Large intestine (tissue), 3 donors: ENCODE data around the gene S100A7A. TPM values are rescaled to one million over a fixed set of nuclear protein-coding genes. Genes with fewer than 3 reads are reported as not detected.
"Not testable (repeated sequence)": the region's sequence is repeated elsewhere in the genome, so short reads cannot be mapped to it uniquely, and the experiment has no call there.

Experiments
- DNase-seq, 2 donors: peaks; one replicate each; pipeline versions ENCODE4 v3.0.0 to v3.0.0-alpha.2; 2013
- H3K27ac ChIP-seq: one replicate; pipeline ENCODE4 v1.5.1; 2013; ENCODE audit warnings: low read length
- H3K27me3 ChIP-seq: 2 replicates; pipeline ENCODE4 v1.6.1; 2013; ENCODE audit warnings: low read length; ENCODE audit not compliant: control insufficient read depth, insufficient read depth
- H3K36me3 ChIP-seq: 2 replicates; pipeline ENCODE4 v1.6.1; 2013; ENCODE audit warnings: low read length; ENCODE audit not compliant: control insufficient read depth, insufficient read depth
- H3K4me1 ChIP-seq: one replicate; pipeline ENCODE4 v1.6.1; 2013; ENCODE audit warnings: low read length; ENCODE audit not compliant: control insufficient read depth, insufficient read depth
- H3K4me3 ChIP-seq: one replicate; pipeline ENCODE4 v1.5.1; 2013; ENCODE audit warnings: low read length
- H3K9me3 ChIP-seq: one replicate; pipeline ENCODE4 v1.6.1; 2013; ENCODE audit warnings: mild to moderate bottlenecking, low read depth, low read length, moderate library complexity; ENCODE audit not compliant: control insufficient read depth
- WGBS: methylation state at CpG from one replicate; pipeline ENCODE4 v1.1.5; 2013; ENCODE audit warnings: low lambda C conversion rate; ENCODE audit not compliant: insufficient coverage; 5-methylcytosine and 5-hydroxymethylcytosine counted together
- polyA plus RNA-seq: library from polyadenylated mRNA; unstranded; fragments of 120-200 nt; gene quantifications from one replicate; pipeline ENCODE4 v1.2.1, GENCODE V29; 2013

Gene S100A7A
- polyA plus RNA-seq, 1 donor: not detected

DNA sequence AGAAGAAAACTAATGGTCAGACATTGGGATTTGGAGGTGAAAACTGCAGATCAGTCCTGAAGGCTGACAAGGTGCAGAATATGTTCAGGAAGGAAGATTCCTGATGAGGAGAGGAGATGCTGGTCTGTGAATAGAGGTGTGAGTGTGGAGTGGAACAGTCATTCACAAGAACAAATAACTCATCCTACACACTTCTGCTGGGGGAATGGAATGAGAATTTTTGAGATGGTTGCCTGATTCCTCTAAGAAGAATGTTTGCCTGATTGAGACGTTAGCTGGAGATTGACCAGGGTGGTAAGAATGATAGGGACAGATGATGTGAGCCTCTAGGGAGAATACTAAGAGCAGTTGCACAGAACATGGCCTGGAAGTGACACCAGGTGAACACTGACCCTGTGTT lies 40.1 kb downstream of the S100A7A start:
- DNase-seq: no peak
- no peaks in the 10 kb centered on the region for H3K27me3 ChIP-seq
- no peaks in the 10 kb centered on the region for H3K36me3 ChIP-seq
- H3K9me3 ChIP-seq: no peaks in the 10 kb centered on the region
- H3K4me1 ChIP-seq: no peaks in the 10 kb centered on the region
- WGBS: no CpG with 5 or more reads among the region's 1 CpG
- H3K4me3 ChIP-seq: no peak overlapping the region
- H3K27ac ChIP-seq: no peak overlapping the region

GRCh38 chr1:153459655-153460054 lies 43.3 kb downstream of the S100A7A start:
- Histone ChIP-seq H3K27me3 (peaks cover 10% of the 10 kb centered on the region), H3K27ac (no peak overlapping the region), H3K9me3 (no peaks in the 10 kb centered on the region), H3K36me3 (no peaks in the 10 kb centered on the region), H3K4me1 (no peaks in the 10 kb centered on the region), H3K4me3 (no peak overlapping the region)
- no CpG with 5 or more reads among the region's 2 CpGs for WGBS
- no peak for DNase-seq

- no peaks in the 10 kb centered on the region for H3K36me3 ChIP-seq
- no peaks in the 10 kb centered on the region for H3K4me1 ChIP-seq
- 80% methylated on average over 1 of the region's 4 CpGs for WGBS
- peaks cover 10% of the 10 kb centered on the region for H3K27me3 ChIP-seq
- H3K27ac ChIP-seq: no peak within 1 kb of the TSS
- H3K9me3 ChIP-seq: no peaks in the 10 kb centered on the region
- no peak for DNase-seq
- no peak within 1 kb of the TSS for H3K4me3 ChIP-seq
Measured at GRCh38 chr1:153460551-153460950, 44.2 kb downstream of the S100A7A start, which contains the start of gene S100A7. TSS of gene S100A7 (minus strand) at chr1:153460651. CDS start at chr1:153459013, 1,638 bp downstream.

- not testable (repeated sequence) for H3K4me3 ChIP-seq, H3K27ac ChIP-seq, DNase-seq, H3K36me3 ChIP-seq, H3K9me3 ChIP-seq, H3K4me1 ChIP-seq, H3K27me3 ChIP-seq
Measured at GRCh38 chr1:153462741-153463140, 46.4 kb downstream of the S100A7A start.

DNA sequence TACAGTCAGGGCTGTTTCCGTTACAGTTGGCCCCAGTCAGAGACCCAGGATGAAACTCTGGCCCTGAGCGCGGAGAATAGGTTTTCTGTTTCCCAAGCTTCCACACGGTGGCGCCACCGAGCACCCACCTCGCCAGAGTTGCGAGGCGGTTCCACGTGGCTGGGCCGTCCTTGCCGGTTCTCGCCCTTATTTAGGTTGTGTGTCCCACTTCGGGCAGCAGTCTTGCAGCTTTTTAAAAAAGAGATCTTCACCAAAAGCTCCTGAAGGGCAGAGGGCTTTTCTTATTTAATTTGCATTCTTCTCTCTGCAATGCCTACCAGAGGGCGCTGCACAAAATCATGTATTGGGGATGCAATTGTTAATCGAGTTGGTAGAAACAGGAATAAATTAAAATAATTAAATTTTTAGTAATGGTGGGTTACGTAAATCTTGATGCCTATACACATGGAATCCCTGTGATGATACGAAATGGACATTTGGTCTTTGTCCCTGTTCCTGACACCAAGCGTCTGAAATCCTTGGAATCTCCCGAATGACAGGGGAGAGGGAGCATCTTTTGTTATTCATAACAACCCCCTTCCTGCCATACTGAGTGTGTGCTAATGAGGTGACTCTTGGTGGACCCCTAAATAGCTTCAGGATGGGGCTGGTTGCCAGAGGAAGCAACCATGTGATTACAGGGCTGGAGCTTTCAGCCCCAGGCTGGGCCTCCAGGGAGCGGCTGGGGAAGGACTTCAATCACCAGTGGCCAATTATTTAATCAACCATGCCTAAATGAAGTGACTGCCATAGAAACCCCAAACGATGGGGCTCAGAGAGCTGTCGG lies 49.7 kb downstream of the S100A7A start:
- H3K27me3 ChIP-seq: peaks cover 10% of the 10 kb centered on the region
- H3K4me1 ChIP-seq: peaks cover 4% of the 10 kb centered on the region
- no CpG with 5 or more reads among the region's 23 CpGs for WGBS
- no peak overlapping the region for H3K4me3 ChIP-seq
- H3K9me3 ChIP-seq: no peaks in the 10 kb centered on the region
- peak in 1 of 2 donors; percentile 17 for DNase-seq
- no peak overlapping the region for H3K27ac ChIP-seq
- no peaks in the 10 kb centered on the region for H3K36me3 ChIP-seq

GRCh38 chr1:153466908-153467307 lies 50.6 kb downstream of the S100A7A start:
- no peaks in the 10 kb centered on the region for H3K9me3 ChIP-seq
- no peaks in the 10 kb centered on the region for H3K36me3 ChIP-seq
- no peak overlapping the region for H3K4me3 ChIP-seq
- peaks cover 8% of the 10 kb centered on the region for H3K27me3 ChIP-seq
- no peak overlapping the region for H3K27ac ChIP-seq
- H3K4me1 ChIP-seq: peaks cover 4% of the 10 kb centered on the region
- 67% methylated on average over 3 of the region's 5 CpGs for WGBS
- DNase-seq: no peak

DNA sequence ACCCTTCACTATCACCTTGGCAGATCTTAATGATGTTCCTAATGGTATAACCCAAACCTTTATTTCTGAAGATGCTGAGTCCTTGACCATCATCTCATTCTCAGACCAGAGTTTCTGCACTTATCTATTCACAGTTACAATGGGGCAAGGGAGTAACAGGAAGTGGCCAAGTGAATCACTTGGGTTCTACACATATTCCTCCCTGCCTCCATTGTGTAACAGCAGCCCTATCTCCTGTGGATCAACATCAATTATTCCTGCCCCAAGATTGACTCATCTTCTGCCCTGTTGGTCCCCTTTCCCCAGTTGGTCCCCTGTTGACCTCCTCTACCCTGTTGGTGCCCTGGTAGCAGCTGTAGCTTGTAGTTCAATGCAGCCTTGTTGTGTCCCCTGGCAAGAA lies 54.4 kb downstream of the S100A7A start:
- Histone ChIP-seq H3K4me1 (peaks cover 4% of the 10 kb centered on the region), H3K27ac (no peak overlapping the region), H3K4me3 (no peak overlapping the region), H3K36me3 (no peaks in the 10 kb centered on the region), H3K27me3 (no peaks in the 10 kb centered on the region), H3K9me3 (no peaks in the 10 kb centered on the region)
- no peak for DNase-seq

Other genes starting within 250 kb of the S100A7A start
- gene LELP1, start 213.1 kb upstream of the S100A7A start, polyA plus RNA-seq: not detected
- 0.06 TPM for gene PRR9, start 198.9 kb upstream of the S100A7A start, polyA plus RNA-seq
- not detected for gene LORICRIN, start 156.8 kb upstream of the S100A7A start, polyA plus RNA-seq
- not detected for gene PGLYRP3, start 103.6 kb upstream of the S100A7A start, polyA plus RNA-seq
- gene PGLYRP4, start 67.7 kb upstream of the S100A7A start, polyA plus RNA-seq: 0.31 TPM
- 40.3 TPM for gene S100A9, start 58.7 kb upstream of the S100A7A start, polyA plus RNA-seq
- gene S100A12, start 40.9 kb upstream of the S100A7A start, polyA plus RNA-seq: 0.36 TPM
- gene S100A8, start 25.4 kb upstream of the S100A7A start, polyA plus RNA-seq: 2.5 TPM
- not detected for gene S100A7, start 44.1 kb downstream of the S100A7A start, polyA plus RNA-seq
- gene S100A6, start 119.5 kb downstream of the S100A7A start, polyA plus RNA-seq: 334 TPM
- 0.10 TPM for gene S100A5, start 124.4 kb downstream of the S100A7A start, polyA plus RNA-seq
- gene S100A4, start 129.3 kb downstream of the S100A7A start, polyA plus RNA-seq: 18.0 TPM
- not detected for gene S100A3, start 132.7 kb downstream of the S100A7A start, polyA plus RNA-seq
- gene S100A2, start 149.3 kb downstream of the S100A7A start, polyA plus RNA-seq: 0.67 TPM
- 134 TPM for gene S100A16, start 196.6 kb downstream of the S100A7A start, polyA plus RNA-seq
- 437 TPM for gene S100A14, start 199.8 kb downstream of the S100A7A start, polyA plus RNA-seq
- 77.2 TPM for gene S100A13, start 211.0 kb downstream of the S100A7A start, polyA plus RNA-seq
- 2.8 TPM for gene S100A1, start 211.9 kb downstream of the S100A7A start, polyA plus RNA-seq
- gene CHTOP, start 217.5 kb downstream of the S100A7A start, polyA plus RNA-seq: 99.4 TPM
- gene SNAPIN, start 242.2 kb downstream of the S100A7A start, polyA plus RNA-seq: 30.9 TPM